Measurements from ENCODE around the gene SDF4.

GRCh38 chr1:1280782-1281481 is 49.1 kb upstream of the SDF4 start:
- no peak for TF ChIP-seq ZNF639 (CRISPR knock-in tag; conservative IDR thresholded peaks at IDR 0.05)
- TF ChIP-seq ATF2 (CRISPR knock-in tag; IDR thresholded peaks at IDR 0.05), result no peak
- TF ChIP-seq HDAC1 (CRISPR knock-in tag; IDR thresholded peaks at IDR 0.05), result no peak
- TF ChIP-seq, protein P1, sequence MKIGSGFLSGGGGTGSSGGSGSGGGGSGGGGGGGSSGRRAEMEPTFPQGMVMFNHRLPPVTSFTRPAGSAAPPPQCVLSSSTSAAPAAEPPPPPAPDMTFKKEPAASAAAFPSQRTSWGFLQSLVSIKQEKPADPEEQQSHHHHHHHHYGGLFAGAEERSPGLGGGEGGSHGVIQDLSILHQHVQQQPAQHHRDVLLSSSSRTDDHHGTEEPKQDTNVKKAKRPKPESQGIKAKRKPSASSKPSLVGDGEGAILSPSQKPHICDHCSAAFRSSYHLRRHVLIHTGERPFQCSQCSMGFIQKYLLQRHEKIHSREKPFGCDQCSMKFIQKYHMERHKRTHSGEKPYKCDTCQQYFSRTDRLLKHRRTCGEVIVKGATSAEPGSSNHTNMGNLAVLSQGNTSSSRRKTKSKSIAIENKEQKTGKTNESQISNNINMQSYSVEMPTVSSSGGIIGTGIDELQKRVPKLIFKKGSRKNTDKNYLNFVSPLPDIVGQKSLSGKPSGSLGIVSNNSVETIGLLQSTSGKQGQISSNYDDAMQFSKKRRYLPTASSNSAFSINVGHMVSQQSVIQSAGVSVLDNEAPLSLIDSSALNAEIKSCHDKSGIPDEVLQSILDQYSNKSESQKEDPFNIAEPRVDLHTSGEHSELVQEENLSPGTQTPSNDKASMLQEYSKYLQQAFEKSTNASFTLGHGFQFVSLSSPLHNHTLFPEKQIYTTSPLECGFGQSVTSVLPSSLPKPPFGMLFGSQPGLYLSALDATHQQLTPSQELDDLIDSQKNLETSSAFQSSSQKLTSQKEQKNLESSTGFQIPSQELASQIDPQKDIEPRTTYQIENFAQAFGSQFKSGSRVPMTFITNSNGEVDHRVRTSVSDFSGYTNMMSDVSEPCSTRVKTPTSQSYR (CRISPR knock-in tag; IDR thresholded peaks at IDR 0.05; ENCODE audit: borderline replicate concordance), result no peak
- TF ChIP-seq JUN (CRISPR knock-in tag; IDR thresholded peaks at IDR 0.05), result no peak
- TF ChIP-seq SOX5 (CRISPR knock-in tag; IDR thresholded peaks at IDR 0.05; ENCODE audit: borderline replicate concordance), result no peak
- TF ChIP-seq ZNF460 (CRISPR knock-in tag; IDR thresholded peaks at IDR 0.05; ENCODE audit: borderline replicate concordance), result no peak
- no peak for TF ChIP-seq RAD21 (CRISPR knock-in tag; IDR thresholded peaks at IDR 0.05)
- TF ChIP-seq ZBTB26 (CRISPR knock-in tag; IDR thresholded peaks at IDR 0.05; ENCODE audit: borderline replicate concordance), result no peak
